ENCODE measurements around the gene MITF. TPM values are rescaled to one million over a fixed set of nuclear protein-coding genes. Genes with fewer than 3 reads are reported as not detected.

The MITF gene
- total RNA-seq, 4 donors from 2014 or later: 12.2 to 20.9 (median 17.1) TPM

DNA sequence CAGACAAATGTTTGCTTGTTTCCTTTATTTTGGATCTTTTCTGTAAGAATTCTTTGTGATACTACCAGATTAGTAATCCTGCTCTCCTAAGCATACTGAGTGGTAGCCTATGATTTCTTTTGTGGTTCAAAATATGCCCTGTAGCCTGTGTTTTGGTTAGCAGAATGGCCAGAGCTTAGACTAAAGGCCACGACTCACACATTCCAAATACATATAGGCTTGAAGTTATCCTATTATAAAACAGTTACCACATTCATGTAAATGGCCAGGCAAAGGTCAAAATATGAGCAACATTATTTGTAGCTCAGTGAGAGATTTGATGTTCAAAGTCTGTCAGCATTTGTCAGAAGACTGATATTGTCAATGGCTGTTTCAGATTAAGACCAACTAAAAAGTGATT, 84.5 kb downstream of the MITF start:
- no peak for DNase-seq
- Histone ChIP-seq H3K4me3 (no peak overlapping the region), H3K27ac (no peak overlapping the region), H3K9me3 (no peaks in the 10 kb centered on the region), H3K27me3 (no peaks in the 10 kb centered on the region), H3K36me3 (no peaks in the 10 kb centered on the region), H3K4me1 (peaks cover 0 to 11% (median 3%) of the 10 kb centered on the region in 4 donors)
- intact Hi-C loops (cut with DNase I; ENCODE audit: low total_unique reads): no loop called here
- WGBS, 2 donors (ENCODE audit: low coverage in 1 of 2): 29 to 52% methylated on average over 1 of the region's 1 CpG
- in situ Hi-C loops (cut with MboI; ENCODE audit: low pct_ligation_motif_present in 1 of 4, low pct_unique_long_range_greater_than_20kb in 1 of 4, low sequenced_read_pairs in 3 of 4): no loop called here
- TF ChIP-seq POLR2AphosphoS5 (IDR thresholded peaks at IDR 0.05) (no peak), POLR2A (IDR thresholded peaks at IDR 0.05) (no peak), EP300 (IDR thresholded peaks at IDR 0.05; ENCODE audit: low read depth) (no peak)
- TF ChIP-seq, protein P1, sequence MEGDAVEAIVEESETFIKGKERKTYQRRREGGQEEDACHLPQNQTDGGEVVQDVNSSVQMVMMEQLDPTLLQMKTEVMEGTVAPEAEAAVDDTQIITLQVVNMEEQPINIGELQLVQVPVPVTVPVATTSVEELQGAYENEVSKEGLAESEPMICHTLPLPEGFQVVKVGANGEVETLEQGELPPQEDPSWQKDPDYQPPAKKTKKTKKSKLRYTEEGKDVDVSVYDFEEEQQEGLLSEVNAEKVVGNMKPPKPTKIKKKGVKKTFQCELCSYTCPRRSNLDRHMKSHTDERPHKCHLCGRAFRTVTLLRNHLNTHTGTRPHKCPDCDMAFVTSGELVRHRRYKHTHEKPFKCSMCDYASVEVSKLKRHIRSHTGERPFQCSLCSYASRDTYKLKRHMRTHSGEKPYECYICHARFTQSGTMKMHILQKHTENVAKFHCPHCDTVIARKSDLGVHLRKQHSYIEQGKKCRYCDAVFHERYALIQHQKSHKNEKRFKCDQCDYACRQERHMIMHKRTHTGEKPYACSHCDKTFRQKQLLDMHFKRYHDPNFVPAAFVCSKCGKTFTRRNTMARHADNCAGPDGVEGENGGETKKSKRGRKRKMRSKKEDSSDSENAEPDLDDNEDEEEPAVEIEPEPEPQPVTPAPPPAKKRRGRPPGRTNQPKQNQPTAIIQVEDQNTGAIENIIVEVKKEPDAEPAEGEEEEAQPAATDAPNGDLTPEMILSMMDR (IDR thresholded peaks at IDR 0.05): no peak

GRCh38 chr3:69825446-69825845, 86.2 kb downstream of the MITF start:
- Histone ChIP-seq H3K4me3 (no peak overlapping the region), H3K4me1 (peaks cover 0 to 5% (median 0%) of the 10 kb centered on the region in 4 donors), H3K27me3 (no peaks in the 10 kb centered on the region), H3K9me3 (no peaks in the 10 kb centered on the region), H3K27ac (no peak overlapping the region), H3K36me3 (no peaks in the 10 kb centered on the region)
- WGBS, 2 donors (ENCODE audit: low coverage in 1 of 2): 89 to 95% methylated on average over 2 of the region's 2 CpGs
- in situ Hi-C loops (cut with MboI; ENCODE audit: low pct_ligation_motif_present in 1 of 4, low pct_unique_long_range_greater_than_20kb in 1 of 4, low sequenced_read_pairs in 3 of 4) (no loop called here), intact Hi-C loops (cut with DNase I; ENCODE audit: low total_unique reads) (no loop called here)
- no peak for DNase-seq
- TF ChIP-seq POLR2AphosphoS5 (IDR thresholded peaks at IDR 0.05): no peak
- TF ChIP-seq, protein P1 (IDR thresholded peaks at IDR 0.05): no peak
- TF ChIP-seq POLR2A (IDR thresholded peaks at IDR 0.05): no peak

- intact Hi-C loops (cut with DNase I; ENCODE audit: low total_unique reads) (no loop called here), in situ Hi-C loops (cut with MboI; ENCODE audit: low pct_ligation_motif_present in 1 of 4, low pct_unique_long_range_greater_than_20kb in 1 of 4, low sequenced_read_pairs in 3 of 4) (no loop called here)
- H3K27me3 ChIP-seq: no peaks in the 10 kb centered on the region
- H3K4me3 ChIP-seq: no peak overlapping the region
- no peaks in the 10 kb centered on the region for H3K4me1 ChIP-seq
- no peak for DNase-seq
- H3K9me3 ChIP-seq: no peaks in the 10 kb centered on the region
- no peaks in the 10 kb centered on the region for H3K36me3 ChIP-seq
- TF ChIP-seq POLR2AphosphoS5 (IDR thresholded peaks at IDR 0.05) (no peak), POLR2A (IDR thresholded peaks at IDR 0.05) (no peak), EP300 (IDR thresholded peaks at IDR 0.05; ENCODE audit: low read depth) (no peak)
- TF ChIP-seq, protein P1 (IDR thresholded peaks at IDR 0.05): no peak
- no peak overlapping the region for H3K27ac ChIP-seq
- 76 to 83% methylated on average over 1 of the region's 1 CpG for whole genome bisulfite sequencing, 2 donors (ENCODE audit: low coverage in 1 of 2)
Observed at GRCh38 chr3:69827127-69827526, 87.9 kb downstream of the MITF start.

GRCh38 chr3:69828817-69829216, 89.6 kb downstream of the MITF start:
- intact Hi-C loops (cut with DNase I; ENCODE audit: low total_unique reads) (no loop called here), in situ Hi-C loops (cut with MboI; ENCODE audit: low pct_ligation_motif_present in 1 of 4, low pct_unique_long_range_greater_than_20kb in 1 of 4, low sequenced_read_pairs in 3 of 4) (no loop called here)
- Histone ChIP-seq H3K27me3 (no peaks in the 10 kb centered on the region), H3K27ac (no peak overlapping the region), H3K4me3 (no peak overlapping the region), H3K36me3 (no peaks in the 10 kb centered on the region), H3K9me3 (no peaks in the 10 kb centered on the region), H3K4me1 (no peaks in the 10 kb centered on the region)
- no peak for DNase-seq
- TF ChIP-seq, protein P1 (IDR thresholded peaks at IDR 0.05): no peak
- no peak for TF ChIP-seq EP300 (IDR thresholded peaks at IDR 0.05; ENCODE audit: low read depth)
- no peak for TF ChIP-seq POLR2A (IDR thresholded peaks at IDR 0.05)
- no peak for TF ChIP-seq POLR2AphosphoS5 (IDR thresholded peaks at IDR 0.05)
- 67 to 75% methylated on average over 1 to 2 of the region's 2 CpGs for WGBS, 2 donors (ENCODE audit: low coverage in 1 of 2)
